ENCODE results near the gene EDNRB. TPM values are rescaled to one million over a fixed set of nuclear protein-coding genes. Genes with fewer than 3 reads are reported as not detected.

The EDNRB gene
- total RNA-seq, 1 experiment from 2014 or later = 0.22 TPM

- no peaks in the 10 kb centered on the region for H3K79me2 ChIP-seq (ENCODE audit: insufficient read depth, low read length)
- CTCF ChIA-PET = no interaction called here
- ATAC-seq (no peak), DNase-seq (ENCODE audit: low read depth, low spot score) (no peak)
- H3K4me1 ChIP-seq (ENCODE audit: control insufficient read depth in 1 of 2, insufficient read depth in 2 of 2, low read length in 2 of 2) = no peaks in the 10 kb centered on the region
- no peak overlapping the region for H3K4me2 ChIP-seq (ENCODE audit: low read length)
- TF ChIP-seq SIN3A (IDR thresholded peaks at IDR 0.05; ENCODE audit: low read depth) (no peak), MAX (IDR thresholded peaks at IDR 0.05) (no peak), CBX3 (IDR thresholded peaks at IDR 0.05; ENCODE audit: low read depth) (no peak), ZNF274 (IDR thresholded peaks at IDR 0.05; ENCODE audit: low read depth, low read length) (no peak), FOSL1 (IDR thresholded peaks at IDR 0.05; ENCODE audit: low read depth) (no peak), SP1 (IDR thresholded peaks at IDR 0.05; ENCODE audit: low read depth) (no peak)
- no peak overlapping the region for H3K4me3 ChIP-seq (replicated peaks in 1 of 2; ENCODE audit: low read depth in 1 of 2, low read length in 2 of 2)
- H3K9me3 ChIP-seq (ENCODE audit: control insufficient read depth in 1 of 2, insufficient read depth in 1 of 2, low read depth in 1 of 2, low read length in 2 of 2) = peaks cover 0 to 8% of the 10 kb centered on the region in 2 experiments; a peak in 1 of 4 replicates
- H3K9ac ChIP-seq (ENCODE audit: low read length) = no peak overlapping the region
- no peaks in the 10 kb centered on the region for H3K27me3 ChIP-seq (ENCODE audit: insufficient read depth, low read length)
- POLR2A ChIA-PET = no interaction called here
- no peak overlapping the region for H2AFZ ChIP-seq (ENCODE audit: low read depth, low read length, poor library complexity, severe bottlenecking)
- RAD21 ChIA-PET (ENCODE audit: low non-redundant PET in 1 of 2, low total read pairs in 2 of 2, uncharacterized antibody in 2 of 2, unreplicated experiment in 2 of 2) = no interaction called here
- H3K36me3 ChIP-seq (ENCODE audit: control insufficient read depth in 1 of 2, insufficient read depth in 2 of 2, low read length in 2 of 2) = no peaks in the 10 kb centered on the region
- no peaks in the 10 kb centered on the region for H4K20me1 ChIP-seq (ENCODE audit: insufficient read depth)
- intact Hi-C loops (cut with micrococcal nuclease) = no loop called here
- H3K27ac ChIP-seq (ENCODE audit: low read depth, low read length) = no peak overlapping the region
- H3K9me2 ChIP-seq (ENCODE audit: insufficient read depth) = no peaks in the 10 kb centered on the region
- BruUV-seq (replicated peaks) = no TSS peak
Observed at GRCh38 chr13:77928909-77929308, 10.3 kb upstream of the EDNRB start.

GRCh38 chr13:77925616-77926015 lies 7.0 kb upstream of the EDNRB start:
- CTCF ChIA-PET = no interaction called here
- Histone ChIP-seq H3K4me3 (replicated peaks in 1 of 2; ENCODE audit: low read depth in 1 of 2, low read length in 2 of 2) (no peak overlapping the region), H3K79me2 (ENCODE audit: insufficient read depth, low read length) (no peaks in the 10 kb centered on the region), H3K9ac (ENCODE audit: low read length) (no peak overlapping the region), H4K20me1 (ENCODE audit: insufficient read depth) (no peaks in the 10 kb centered on the region; the same call in 1 of the 2 replicates), H3K36me3 (ENCODE audit: control insufficient read depth in 1 of 2, insufficient read depth in 2 of 2, low read length in 2 of 2) (no peaks in the 10 kb centered on the region), H3K4me2 (ENCODE audit: low read length) (no peak overlapping the region), H3K4me1 (ENCODE audit: control insufficient read depth in 1 of 2, insufficient read depth in 2 of 2, low read length in 2 of 2) (no peaks in the 10 kb centered on the region), H3K9me3 (ENCODE audit: control insufficient read depth in 1 of 2, insufficient read depth in 1 of 2, low read depth in 1 of 2, low read length in 2 of 2) (peaks cover 0 to 8% of the 10 kb centered on the region in 2 experiments; a peak in 1 of 4 replicates), H3K9me2 (ENCODE audit: insufficient read depth) (no peaks in the 10 kb centered on the region), H3K27ac (ENCODE audit: low read depth, low read length) (no peak overlapping the region), H3K27me3 (ENCODE audit: insufficient read depth, low read length) (no peaks in the 10 kb centered on the region), H2AFZ (ENCODE audit: low read depth, low read length, poor library complexity, severe bottlenecking) (no peak overlapping the region)
- ATAC-seq (no peak), DNase-seq (ENCODE audit: low read depth, low spot score) (no peak)
- POLR2A ChIA-PET = no interaction called here
- intact Hi-C loops (cut with micrococcal nuclease) = no loop called here
- RAD21 ChIA-PET (ENCODE audit: low non-redundant PET in 1 of 2, low total read pairs in 2 of 2, uncharacterized antibody in 2 of 2, unreplicated experiment in 2 of 2) = no interaction called here
- BruUV-seq (replicated peaks) = no TSS peak
- TF ChIP-seq CTCF (IDR thresholded peaks at IDR 0.05 in 2 of 3, conservative IDR thresholded peaks at IDR 0.05 in 1 of 3; ENCODE audit: borderline replicate concordance in 1 of 3, insufficient read depth in 1 of 3, low read depth in 2 of 3, low read length in 2 of 3) (no peak), ZNF274 (IDR thresholded peaks at IDR 0.05; ENCODE audit: low read depth, low read length) (no peak), REST (IDR thresholded peaks at IDR 0.05; ENCODE audit: low read depth) (no peak), POLR2AphosphoS5 (IDR thresholded peaks at IDR 0.05; ENCODE audit: low read depth, low read length) (no peak), POLR2A (IDR thresholded peaks at IDR 0.05; ENCODE audit: borderline replicate concordance, extremely low read depth, insufficient read depth, insufficient read length) (no peak), CBX3 (IDR thresholded peaks at IDR 0.05; ENCODE audit: low read depth) (no peak), EGR1 (IDR thresholded peaks at IDR 0.05; ENCODE audit: low read depth) (no peak), ATF3 (IDR thresholded peaks at IDR 0.05) (no peak), SIN3A (IDR thresholded peaks at IDR 0.05; ENCODE audit: low read depth) (no peak), MAX (IDR thresholded peaks at IDR 0.05) (no peak)

Data from HCT116 (cell line).